Breast epithelium (tissue), 4 donors: ENCODE results near the gene GNPTG. TPM values are rescaled to one million over a fixed set of nuclear protein-coding genes. Genes with fewer than 3 reads are reported as not detected.
"Not testable (repeated sequence)": the region's sequence is repeated elsewhere in the genome, so short reads cannot be mapped to it uniquely, and the experiment has no call there.

Experiments
- DNase-seq, 2 donors: peaks; one replicate each; pipeline ENCODE4 v3.0.0-alpha.2; 2019; ENCODE audit warnings: low spot score in 2 of 2
- H3K27ac ChIP-seq, 2 donors: fragments of 200-600 bp; sonication (generic) in 1 of 2; one replicate each; pipeline ENCODE4 v1.5.1; 2016 to 2019; ENCODE audit warnings: mild to moderate bottlenecking in 1 of 2
- H3K27me3 ChIP-seq, 2 donors: fragments of 200-600 bp; sonication (generic) in 1 of 2; one replicate each; pipeline versions ENCODE4 v1.5.1 to v1.6.0; 2017 to 2019; ENCODE audit warnings: control low read depth in 1 of 2, mild to moderate bottlenecking in 1 of 2
- H3K36me3 ChIP-seq: fragments of 200-600 bp; one replicate; pipeline ENCODE4 v1.5.1; 2019
- H3K4me1 ChIP-seq, 2 donors: fragments of 200-600 bp; sonication (generic); one replicate each; pipeline ENCODE4 v1.5.1; 2016 to 2019; ENCODE audit warnings: control low read depth in 1 of 2
- H3K4me3 ChIP-seq, 3 donors: fragments of 200-600 bp; sonication (generic); 1 replicate in 2 of 3; 2 replicates in 1 of 3; pipeline ENCODE4 v1.5.1; 2016 to 2019; ENCODE audit warnings: mild to moderate bottlenecking in 3 of 3, moderate library complexity in 2 of 3
- H3K9me3 ChIP-seq, 2 donors: fragments of 200-600 bp; sonication (generic) in 1 of 2; one replicate each; pipeline ENCODE4 v1.5.1; 2016 to 2019; ENCODE audit warnings: control low read depth in 1 of 2
- POLR2A ChIP-seq: fragments of 450-650 bp; IDR thresholded peaks from one replicate; pipeline ENCODE4 v1.6.1; 2016; ENCODE audit warnings: antibody characterized with exemption, mild to moderate bottlenecking, moderate library complexity
- POLR2AphosphoS5 ChIP-seq, 3 donors: sonication (generic); formaldehyde crosslinking; IDR thresholded peaks; one replicate each; pipeline ENCODE4 v1.6.1; 2017; ENCODE audit warnings: antibody characterized with exemption in 3 of 3
- intact Hi-C: fragments of 100-400 bp; cut with DNase I; formaldehyde crosslinking; loops from one replicate; pipeline ENCODE4 v1.15.1; 2023; ENCODE audit warnings: low total_unique reads
- total RNA-seq, 3 donors: library from RNA; depleted of rRNA; stranded (reverse); fragments of >200 nt; gene quantifications; one replicate each; pipeline ENCODE4 v1.1.0, GENCODE V29; 2016
- TF ChIP-seq, protein P1 (sequence below), 3 donors: fragments of 450-650 bp; IDR thresholded peaks; one replicate each; pipeline ENCODE4 v1.5.1; 2016 to 2017; ENCODE audit warnings: antibody characterized with exemption in 3 of 3, mild to moderate bottlenecking in 3 of 3, moderate library complexity in 3 of 3

GNPTG gene
- total RNA-seq, 3 donors from 2014 or later = 50.5 to 89.3 (median 58.4) TPM

DNA sequence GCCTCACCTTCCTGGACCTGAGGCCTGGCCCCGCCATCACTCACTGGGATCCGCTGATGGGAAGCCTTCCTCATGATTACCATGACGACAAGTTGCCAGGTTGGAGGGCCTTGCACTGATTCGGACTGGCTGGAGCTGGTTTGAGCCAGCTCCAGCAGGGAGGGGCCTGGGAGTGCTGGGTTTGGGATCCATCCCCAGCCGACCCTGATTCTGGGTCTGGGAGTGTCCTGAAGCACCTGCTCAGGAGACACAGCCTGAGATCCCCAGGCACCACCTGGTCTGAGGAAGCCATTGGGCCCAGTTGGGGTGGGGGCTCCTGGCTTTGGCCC lies 24.1 kb upstream of the GNPTG start:
- Histone ChIP-seq H3K27me3 (peaks cover 0 to 3% of the 10 kb centered on the region in 2 donors), H3K9me3 (peaks cover 0 to 8% of the 10 kb centered on the region in 2 donors), H3K27ac (no peak overlapping the region), H3K4me1 (peaks cover 20 to 21% of the 10 kb centered on the region in 2 donors), H3K36me3 (peaks cover 6% of the 10 kb centered on the region), H3K4me3 (no peak overlapping the region)
- TF ChIP-seq POLR2A = no peak
- TF ChIP-seq POLR2AphosphoS5 (IDR thresholded peaks at IDR 0.05) = no peak
- TF ChIP-seq, protein P1, sequence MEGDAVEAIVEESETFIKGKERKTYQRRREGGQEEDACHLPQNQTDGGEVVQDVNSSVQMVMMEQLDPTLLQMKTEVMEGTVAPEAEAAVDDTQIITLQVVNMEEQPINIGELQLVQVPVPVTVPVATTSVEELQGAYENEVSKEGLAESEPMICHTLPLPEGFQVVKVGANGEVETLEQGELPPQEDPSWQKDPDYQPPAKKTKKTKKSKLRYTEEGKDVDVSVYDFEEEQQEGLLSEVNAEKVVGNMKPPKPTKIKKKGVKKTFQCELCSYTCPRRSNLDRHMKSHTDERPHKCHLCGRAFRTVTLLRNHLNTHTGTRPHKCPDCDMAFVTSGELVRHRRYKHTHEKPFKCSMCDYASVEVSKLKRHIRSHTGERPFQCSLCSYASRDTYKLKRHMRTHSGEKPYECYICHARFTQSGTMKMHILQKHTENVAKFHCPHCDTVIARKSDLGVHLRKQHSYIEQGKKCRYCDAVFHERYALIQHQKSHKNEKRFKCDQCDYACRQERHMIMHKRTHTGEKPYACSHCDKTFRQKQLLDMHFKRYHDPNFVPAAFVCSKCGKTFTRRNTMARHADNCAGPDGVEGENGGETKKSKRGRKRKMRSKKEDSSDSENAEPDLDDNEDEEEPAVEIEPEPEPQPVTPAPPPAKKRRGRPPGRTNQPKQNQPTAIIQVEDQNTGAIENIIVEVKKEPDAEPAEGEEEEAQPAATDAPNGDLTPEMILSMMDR (IDR thresholded peaks at IDR 0.05) = no peak
- DNase-seq = no peak
- intact Hi-C loops = no loop called here

DNA sequence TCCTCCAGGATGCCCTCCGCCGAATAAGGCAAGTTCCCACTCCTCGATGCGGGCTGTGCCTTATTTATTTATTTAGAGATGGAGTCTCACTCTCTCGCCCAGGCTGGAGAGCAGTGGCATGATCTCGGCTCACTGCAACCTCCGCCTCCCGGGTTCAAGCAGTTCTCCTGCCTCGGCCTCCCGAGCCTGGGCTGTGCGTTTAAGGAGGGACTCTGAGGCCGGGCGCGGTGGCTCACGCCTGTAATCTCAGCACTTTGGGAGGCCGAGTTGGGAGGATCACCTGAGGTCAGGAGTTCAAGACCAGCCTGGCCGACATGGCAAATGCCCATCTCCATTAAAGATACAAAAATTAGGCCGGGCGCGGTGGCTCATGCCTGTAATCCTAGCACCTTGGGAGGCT lies 23.6 kb upstream of the GNPTG start:
- H3K4me3 ChIP-seq, H3K9me3 ChIP-seq, DNase-seq, H3K27me3 ChIP-seq, intact Hi-C loops, H3K27ac ChIP-seq, H3K36me3 ChIP-seq: not testable (repeated sequence)
- H3K4me1 ChIP-seq = peaks cover 21 to 22% of the 10 kb centered on the region in 2 donors

DNA sequence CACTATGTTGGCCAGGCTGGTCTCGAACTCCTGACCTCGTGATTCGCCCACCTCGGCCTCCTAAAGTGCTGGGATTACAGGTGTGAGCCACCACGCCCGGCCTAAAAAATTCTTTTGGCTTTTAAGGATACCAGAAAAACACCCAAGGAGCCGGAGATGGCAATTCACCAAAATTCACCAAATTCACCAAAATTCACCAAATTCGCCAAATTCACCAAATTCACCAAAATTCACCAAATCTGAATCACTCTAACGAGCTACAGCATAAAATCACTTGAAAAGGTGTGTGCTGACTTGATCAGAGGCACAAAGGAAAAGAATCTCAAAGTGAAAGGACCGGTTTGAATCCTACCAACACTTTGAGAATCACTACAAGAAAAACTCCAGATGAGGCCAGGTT lies 22.8 kb upstream of the GNPTG start:
- DNase-seq, H3K9me3 ChIP-seq, intact Hi-C loops, H3K36me3 ChIP-seq, H3K4me3 ChIP-seq, H3K27ac ChIP-seq: not testable (repeated sequence)
- Histone ChIP-seq H3K27me3 (peaks cover 5 to 17% of the 10 kb centered on the region in 2 donors), H3K4me1 (peaks cover 20 to 21% of the 10 kb centered on the region in 2 donors)

DNA sequence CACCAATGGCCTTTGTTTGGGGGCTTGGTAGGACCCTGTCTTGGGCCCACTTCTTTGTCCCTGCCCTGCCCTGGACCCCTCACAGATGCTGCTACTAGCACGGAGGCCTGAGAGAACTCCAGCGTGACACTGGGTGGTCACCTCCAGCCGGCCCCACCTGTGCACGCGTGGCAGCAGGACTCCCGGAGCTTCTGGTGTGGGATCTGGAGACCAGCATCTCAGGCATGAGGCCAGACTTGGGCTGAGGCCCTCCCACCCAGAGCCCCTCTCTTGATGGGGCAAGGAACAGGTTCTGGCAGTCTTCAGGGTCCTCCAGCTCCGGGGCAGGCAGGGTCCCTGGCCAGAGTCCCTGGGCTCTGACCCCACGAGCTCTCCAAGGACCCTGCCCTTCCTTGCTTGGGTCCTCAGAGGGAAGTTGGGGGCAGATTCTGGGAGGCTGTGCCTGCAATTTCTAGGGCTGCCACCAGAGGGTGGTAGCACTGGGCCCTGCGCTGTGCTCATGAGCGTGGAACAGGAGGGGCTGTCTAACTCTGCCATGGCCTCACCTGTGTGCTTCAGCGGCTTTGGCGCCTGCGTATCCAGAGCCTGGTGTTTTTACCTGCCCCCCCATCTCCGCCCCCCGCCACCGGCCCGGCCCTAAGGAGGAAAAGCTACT lies 21.3 kb upstream of the GNPTG start:
- intact Hi-C loops = no loop called here
- Histone ChIP-seq H3K27me3 (peaks cover 6 to 31% of the 10 kb centered on the region in 2 donors), H3K4me3 (no peak overlapping the region), H3K27ac (peak overlapping the region in 1 of 2 donors; percentile 89), H3K4me1 (peaks cover 22 to 26% of the 10 kb centered on the region in 2 donors), H3K9me3 (peaks cover 0 to 8% of the 10 kb centered on the region in 2 donors), H3K36me3 (peaks cover under 1% of the 10 kb centered on the region)
- TF ChIP-seq, protein P1 (IDR thresholded peaks at IDR 0.05) = no peak
- TF ChIP-seq POLR2A (no peak), POLR2AphosphoS5 (IDR thresholded peaks at IDR 0.05) (no peak)
- no peak for DNase-seq

DNA sequence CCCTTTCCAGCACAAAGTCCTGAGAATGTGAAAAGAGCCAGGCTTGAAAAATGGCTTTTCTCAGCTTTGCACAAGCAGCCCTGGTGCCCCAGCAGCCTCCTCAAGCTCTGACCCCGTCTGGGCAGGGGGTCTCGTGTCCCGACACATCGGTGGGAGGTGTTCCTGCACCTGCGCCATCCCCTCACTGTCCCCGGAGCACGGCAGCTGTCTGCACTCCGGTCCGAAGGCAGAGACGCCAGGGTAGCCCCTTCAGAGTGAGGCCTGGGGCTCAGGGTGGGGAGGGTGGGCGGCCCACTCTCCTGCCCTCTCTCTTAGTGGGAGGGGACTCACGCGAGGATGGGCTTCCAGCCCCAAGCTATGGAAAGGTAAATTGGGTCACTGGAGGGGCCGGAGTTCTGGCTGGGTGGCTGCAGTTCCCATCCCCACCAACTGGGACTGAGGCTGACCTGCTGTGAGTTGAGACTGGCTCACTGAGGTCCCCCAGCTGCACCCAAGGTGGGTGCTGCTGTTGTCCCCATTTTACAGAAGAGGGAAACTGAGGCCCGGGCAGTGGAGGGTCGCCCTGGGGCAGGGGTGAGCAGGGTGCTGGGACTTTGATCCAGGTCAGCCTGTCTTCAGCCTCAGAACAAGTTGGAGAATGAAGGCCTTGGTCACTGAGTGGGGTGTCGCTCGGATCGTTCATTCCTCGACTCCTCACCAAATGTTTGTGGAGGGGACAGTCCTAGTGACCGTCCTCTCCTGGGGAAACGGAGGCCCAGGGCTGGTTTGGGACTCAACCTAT lies 20.6 kb upstream of the GNPTG start:
- Histone ChIP-seq H3K9me3 (peaks cover 0 to 8% of the 10 kb centered on the region in 2 donors), H3K36me3 (no peaks in the 10 kb centered on the region), H3K4me3 (peak overlapping the region; percentile 37 to 77 (median 59)), H3K27me3 (peaks cover 6 to 37% of the 10 kb centered on the region in 2 donors), H3K27ac (peak overlapping the region; percentile 81 to 89), H3K4me1 (peaks cover 22 to 26% of the 10 kb centered on the region in 2 donors)
- DNase-seq = no peak
- TF ChIP-seq, protein P1 (IDR thresholded peaks at IDR 0.05) = no peak
- no peak for TF ChIP-seq POLR2AphosphoS5 (IDR thresholded peaks at IDR 0.05)
- no peak for TF ChIP-seq POLR2A
- intact Hi-C loops = no loop called here
